ELR (cell line): ENCODE data around the gene RMND5B.
"Not testable (repeated sequence)": the region's sequence is repeated elsewhere in the genome, so short reads cannot be mapped to it uniquely, and the experiment has no call there.

Experiments
- DNase-seq: peaks from one replicate; pipeline ENCODE4 v3.0.0-alpha.2; 2015; ENCODE audit warnings: low read depth

The RMND5B gene

GRCh38 chr5:178174456-178174855 is 43.6 kb downstream of the RMND5B start:
- DNase-seq, result no peak

GRCh38 chr5:178176791-178177190 is 46.0 kb downstream of the RMND5B start:
- DNase-seq, result no peak

GRCh38 chr5:178177569-178177968 is 46.8 kb downstream of the RMND5B start:
- DNase-seq, result no peak

GRCh38 chr5:178180141-178180863 is 49.5 kb downstream of the RMND5B start:
- DNase-seq, result no peak

GRCh38 chr5:178182158-178182876 is 51.5 kb downstream of the RMND5B start:
- no peak for DNase-seq

GRCh38 chr5:178186427-178186826 is 55.6 kb downstream of the RMND5B start:
- DNase-seq, result peak; percentile 34

DNA sequence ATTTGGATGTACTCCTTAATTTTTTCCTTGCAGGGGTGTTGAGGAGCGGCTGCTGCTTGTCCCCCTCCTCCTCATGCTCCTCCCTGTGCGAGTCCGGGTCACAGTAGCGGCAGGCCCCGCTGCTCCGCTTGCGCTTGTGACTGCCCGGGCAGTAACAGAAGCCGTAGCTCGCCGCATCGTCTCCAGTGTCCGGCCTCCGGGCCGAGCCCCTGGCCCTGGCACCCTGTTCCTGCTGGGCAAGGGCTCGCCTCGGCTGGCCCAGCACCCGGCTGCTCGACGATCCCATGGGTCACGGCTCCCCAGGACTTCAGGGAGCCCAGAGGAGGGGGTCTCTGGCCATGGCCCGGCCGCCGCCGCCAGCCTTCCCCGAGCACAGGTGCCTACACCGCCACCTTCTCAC is 56.2 kb downstream of the RMND5B start, which contains the start of gene GMCL2:
Gene GMCL2 (minus strand): TSS at position 358 of the 400 bp plus-strand sequence. CDS start 72 bp downstream, at position 286.
- no peak for DNase-seq

DNA sequence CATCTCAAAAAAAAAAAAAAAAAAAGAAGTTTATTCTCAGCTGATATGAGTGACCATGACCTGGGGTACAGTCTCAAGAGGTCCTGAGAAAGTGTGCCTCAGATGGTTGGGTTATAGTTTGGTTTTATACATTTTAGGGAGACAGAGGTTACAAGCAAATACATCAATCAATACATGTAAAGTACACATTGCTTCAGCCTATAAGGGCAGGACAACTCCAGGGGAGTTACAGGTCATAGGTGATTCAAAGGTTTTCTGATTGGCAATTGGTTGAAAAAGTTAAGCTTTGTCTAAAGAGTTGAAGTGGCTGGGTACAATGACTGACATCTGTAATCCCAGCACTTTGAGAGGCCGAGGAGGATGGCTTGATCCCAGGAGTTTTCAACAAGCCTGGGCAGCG is 58.6 kb downstream of the RMND5B start:
- DNase-seq, result no peak

GRCh38 chr5:178191661-178192060 is 60.8 kb downstream of the RMND5B start:
- no peak for DNase-seq

DNA sequence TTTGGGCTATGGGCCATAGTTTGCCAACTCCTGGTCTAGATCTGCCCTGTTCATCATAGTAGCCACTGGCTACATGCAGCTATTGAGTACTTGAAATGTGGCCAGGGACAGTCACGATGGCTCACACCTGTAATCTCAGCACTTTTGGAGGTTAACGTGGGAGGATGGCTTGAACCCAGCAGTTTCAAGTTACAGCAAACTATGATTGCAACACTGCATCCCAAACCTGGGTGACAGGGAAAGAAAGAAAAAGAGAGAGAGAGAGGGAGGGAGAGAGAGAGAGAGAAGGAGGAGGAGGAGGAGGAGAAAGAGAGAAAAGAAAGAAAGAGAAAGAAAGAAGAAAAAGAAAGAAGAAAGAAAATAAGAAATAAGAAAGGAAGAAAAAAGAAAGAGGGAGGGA is 61.4 kb downstream of the RMND5B start:
- DNase-seq, result no peak

GRCh38 chr5:178192787-178193186 is 62.0 kb downstream of the RMND5B start:
- DNase-seq, result no peak

GRCh38 chr5:178193251-178193809 is 62.5 kb downstream of the RMND5B start:
- no peak for DNase-seq

GRCh38 chr5:178194026-178194425 is 63.2 kb downstream of the RMND5B start:
- no peak for DNase-seq

GRCh38 chr5:178196281-178196812 is 65.5 kb downstream of the RMND5B start:
- no peak for DNase-seq

DNA sequence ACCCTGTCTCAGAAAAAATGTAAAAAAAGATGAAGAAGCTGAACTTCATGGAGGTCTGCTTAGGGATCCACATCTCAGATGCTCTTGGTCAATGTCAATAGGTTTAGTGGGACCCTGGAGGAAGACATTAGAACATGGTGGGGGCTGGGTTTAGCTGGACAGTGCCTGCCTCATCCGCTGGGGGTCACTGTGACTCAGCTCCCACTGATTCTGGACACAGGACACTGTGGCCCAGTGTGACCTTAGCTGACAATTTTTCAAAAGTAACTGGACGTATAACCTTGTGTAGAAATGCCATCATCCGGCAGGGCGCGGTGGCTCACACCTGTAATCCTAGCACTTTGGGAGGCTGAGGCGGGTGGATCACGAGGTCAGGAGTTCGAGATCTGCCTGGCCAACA is 66.2 kb downstream of the RMND5B start:
- DNase-seq, result peak; percentile 30

- not testable (repeated sequence) for DNase-seq
Measured at GRCh38 chr5:178198151-178198550, 67.3 kb downstream of the RMND5B start.

GRCh38 chr5:178198706-178199105 is 67.9 kb downstream of the RMND5B start:
- no peak for DNase-seq

- no peak for DNase-seq
Measured at GRCh38 chr5:178199581-178200434, 69.0 kb downstream of the RMND5B start.
